SJSA1 (cell line): ENCODE measurements around the gene EVC. TPM values are rescaled to one million over a fixed set of nuclear protein-coding genes. Genes with fewer than 3 reads are reported as not detected.
"Not testable (repeated sequence)": the region's sequence is repeated elsewhere in the genome, so short reads cannot be mapped to it uniquely, and the experiment has no call there.

Experiments used
- DNase-seq, 2 experiments: peaks; one replicate each; pipeline ENCODE4 v3.0.0-alpha.2; 2015 to 2020; ENCODE audit warnings: low spot score in 2 of 2, low read depth in 1 of 2
- H3K27ac ChIP-seq: fragments of 250-450 bp; sonication (Bioruptor Pico); 2 replicates; pipeline ENCODE4 v1.5.1; 2020; ENCODE audit warnings: mild to moderate bottlenecking, moderate library complexity
- H3K27me3 ChIP-seq: fragments of 250-450 bp; sonication (Bioruptor Pico); replicated peaks from 2 replicates; pipeline ENCODE4 v1.5.1; 2020; ENCODE audit warnings: mild to moderate bottlenecking, moderate library complexity
- H3K36me3 ChIP-seq: fragments of 250-450 bp; sonication (Bioruptor Pico); 2 replicates; pipeline ENCODE4 v1.5.1; 2020; ENCODE audit warnings: mild to moderate bottlenecking
- H3K4me1 ChIP-seq: fragments of 250-450 bp; sonication (Bioruptor Pico); replicated peaks from 2 replicates; pipeline ENCODE4 v1.6.1; 2021; ENCODE audit warnings: mild to moderate bottlenecking
- H3K4me3 ChIP-seq: fragments of 250-450 bp; sonication (Bioruptor Pico); 2 replicates; pipeline ENCODE4 v1.5.1; 2020; ENCODE audit warnings: mild to moderate bottlenecking
- H3K9me3 ChIP-seq: fragments of 250-450 bp; sonication (Bioruptor Pico); replicated peaks from 2 replicates; pipeline ENCODE4 v1.5.1; 2020; ENCODE audit warnings: mild to moderate bottlenecking
- total RNA-seq: library from RNA; depleted of rRNA; stranded (reverse); fragments of >200 nt; shearing (Covaris generic); gene quantifications from 2 replicates; pipeline ENCODE4 v1.2.3, GENCODE V29; 2014

EVC gene
- total RNA-seq, 1 experiment from 2014 or later: 10.0 TPM

DNA sequence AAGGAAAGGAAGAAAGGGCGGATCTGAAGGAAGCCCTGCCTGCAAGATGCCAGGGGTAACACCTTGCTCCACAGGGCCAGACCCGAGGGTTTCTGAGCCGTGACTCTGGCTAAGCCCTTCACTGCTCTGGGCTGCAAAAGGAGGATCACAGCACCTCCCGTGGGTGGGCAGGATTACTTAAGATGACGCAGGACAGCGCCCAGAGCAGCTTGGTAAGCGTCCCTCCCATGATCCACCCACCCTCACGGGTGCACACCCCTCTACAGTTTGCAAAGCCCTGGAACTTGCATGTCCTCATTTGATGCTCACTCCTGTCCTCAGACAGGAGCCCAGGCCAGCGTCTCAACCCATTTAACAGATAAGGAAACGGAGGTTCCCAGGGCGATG lies 117.0 kb downstream of the EVC start:
- Histone ChIP-seq H3K4me3 (no peak overlapping the region), H3K36me3 (no peaks in the 10 kb centered on the region), H3K27ac (no peak overlapping the region), H3K9me3 (no peaks in the 10 kb centered on the region), H3K4me1 (no peaks in the 10 kb centered on the region; the same call in 1 of the 2 replicates), H3K27me3 (no peaks in the 10 kb centered on the region)
- no peak for DNase-seq

DNA sequence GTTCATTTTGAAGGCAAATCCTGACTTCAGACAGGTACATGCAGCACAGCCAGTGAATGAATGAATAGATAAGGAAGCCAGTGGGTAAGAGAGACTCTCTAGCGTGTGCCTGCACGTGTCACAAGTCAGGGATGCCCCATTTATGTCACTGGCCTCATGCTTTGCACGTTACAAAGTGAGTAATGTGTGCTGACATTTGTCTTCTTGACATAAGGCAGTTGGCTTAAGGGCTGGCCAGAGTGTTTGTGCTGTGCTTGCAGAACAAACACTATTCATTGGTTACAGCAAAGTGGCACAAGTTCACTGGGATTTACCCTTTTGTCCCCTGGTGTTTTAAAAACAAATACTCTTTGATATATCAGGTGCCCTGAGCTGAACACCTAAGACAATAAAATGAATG lies 125.9 kb downstream of the EVC start:
- no peak for DNase-seq
- Histone ChIP-seq H3K4me3 (no peak overlapping the region), H3K27me3 (no peaks in the 10 kb centered on the region), H3K4me1 (no peaks in the 10 kb centered on the region), H3K9me3 (no peaks in the 10 kb centered on the region), H3K36me3 (no peaks in the 10 kb centered on the region), H3K27ac (no peak overlapping the region)

DNA sequence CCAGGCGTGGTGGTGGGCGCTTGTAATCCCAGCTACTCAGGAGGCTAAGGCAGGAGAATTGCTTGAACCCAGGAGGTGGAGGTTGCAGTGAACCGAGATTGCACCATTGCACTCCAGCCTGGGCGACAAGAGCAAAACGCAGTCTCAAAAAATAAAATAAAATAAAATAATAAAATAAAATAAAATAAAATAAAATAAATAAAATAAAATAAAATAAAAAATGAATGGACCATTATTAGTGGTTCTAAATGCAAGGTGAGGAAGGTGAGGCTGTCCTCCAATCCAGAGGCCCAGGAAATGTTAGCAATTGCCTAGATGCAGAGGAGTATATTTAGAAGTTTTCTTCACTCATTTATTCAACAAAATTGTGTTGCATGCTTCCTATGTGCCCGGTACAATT lies 126.5 kb downstream of the EVC start:
- H3K4me3 ChIP-seq, H3K4me1 ChIP-seq, H3K9me3 ChIP-seq, DNase-seq, H3K36me3 ChIP-seq, H3K27me3 ChIP-seq, H3K27ac ChIP-seq: not testable (repeated sequence)

DNA sequence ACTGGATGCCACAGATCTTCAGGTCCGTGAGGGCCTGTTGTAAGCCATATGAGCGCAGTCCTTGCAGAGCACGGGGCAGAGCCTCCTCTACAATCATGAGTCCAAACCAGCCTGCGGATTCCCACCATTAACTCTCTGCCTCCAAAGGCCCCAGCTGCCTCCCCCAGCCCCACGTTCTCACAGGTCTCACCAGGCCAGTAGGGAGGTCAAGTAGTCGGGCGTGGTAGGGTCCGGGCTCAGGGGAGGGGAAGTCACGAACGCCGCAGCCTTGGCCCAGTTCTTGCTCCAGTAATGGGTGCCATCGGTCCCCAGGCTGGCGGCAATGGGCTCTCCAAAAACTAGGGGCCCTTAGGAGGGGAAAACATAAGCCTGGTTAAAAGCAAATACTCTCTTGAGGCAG lies 128.3 kb downstream of the EVC start:
- no peak overlapping the region for H3K27ac ChIP-seq
- H3K4me1 ChIP-seq: no peaks in the 10 kb centered on the region
- no peaks in the 10 kb centered on the region for H3K36me3 ChIP-seq
- no peak overlapping the region for H3K4me3 ChIP-seq
- no peaks in the 10 kb centered on the region for H3K27me3 ChIP-seq
- no peaks in the 10 kb centered on the region for H3K9me3 ChIP-seq
- DNase-seq: no peak

DNA sequence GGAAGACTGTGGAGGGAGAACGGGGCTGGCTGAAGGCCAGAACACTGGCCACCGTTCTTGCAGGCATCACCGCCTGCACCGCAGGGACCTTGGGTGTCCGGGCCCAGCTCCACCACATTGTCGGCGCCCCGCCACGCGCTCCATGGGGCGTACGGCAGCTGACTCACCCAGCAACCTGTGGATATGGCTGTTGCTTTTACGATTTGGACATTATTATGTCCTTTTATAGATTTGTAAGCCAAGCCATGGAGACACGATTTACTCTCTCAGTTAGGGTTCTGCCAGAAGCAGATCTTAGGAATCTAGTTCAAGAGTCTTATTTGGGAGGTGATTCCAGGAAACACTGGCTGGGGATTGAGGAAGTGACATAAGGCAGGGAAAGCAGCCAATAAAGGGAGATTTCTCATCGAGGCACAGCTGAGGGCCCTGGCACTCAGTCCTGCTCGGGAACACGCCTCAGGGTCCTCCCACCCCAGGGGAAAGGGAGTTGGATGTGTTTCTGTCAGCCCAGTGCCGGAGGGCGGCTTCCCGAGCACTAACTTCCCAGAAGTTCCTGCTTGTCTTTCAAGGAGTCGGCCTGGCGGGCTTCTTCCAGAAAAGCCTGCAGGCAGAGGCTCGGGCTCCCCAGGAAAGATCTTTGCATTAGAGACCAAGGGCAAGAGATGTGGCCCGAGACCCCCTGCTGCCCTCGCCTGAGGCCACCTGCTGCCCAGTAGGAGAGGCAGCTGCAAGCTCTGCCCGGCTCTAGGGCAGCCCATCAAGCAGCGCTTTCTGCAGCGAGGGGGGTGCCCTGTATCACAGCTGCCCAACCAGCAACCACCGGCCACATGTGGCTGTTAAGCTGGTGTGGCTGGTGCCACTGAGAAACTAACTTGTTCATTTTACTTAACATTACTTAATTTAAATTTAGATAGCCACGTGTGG lies 129.0 kb downstream of the EVC start:
- Histone ChIP-seq H3K27me3 (no peaks in the 10 kb centered on the region), H3K4me3 (no peak overlapping the region), H3K27ac (no peak overlapping the region)

DNA sequence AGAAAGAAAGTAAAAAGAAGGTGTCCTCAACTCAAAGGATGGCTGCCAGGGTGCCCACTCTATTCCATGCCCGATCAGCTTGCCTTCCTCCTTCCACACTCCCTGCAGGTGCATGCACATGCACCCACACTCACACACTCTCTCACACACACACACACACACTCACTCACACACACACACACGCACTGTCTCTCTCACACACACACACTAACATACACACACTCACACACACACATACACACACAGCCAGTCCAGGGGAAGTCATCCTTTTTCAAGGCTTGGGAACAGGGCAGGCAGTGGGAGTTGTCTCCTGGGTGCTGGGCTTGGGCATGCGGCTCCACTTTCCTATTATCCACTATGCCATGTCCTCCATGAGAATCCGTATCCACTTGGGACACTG lies 131.5 kb downstream of the EVC start:
- H3K9me3 ChIP-seq: no peaks in the 10 kb centered on the region
- no peaks in the 10 kb centered on the region for H3K27me3 ChIP-seq
- no peak overlapping the region for H3K27ac ChIP-seq
- H3K36me3 ChIP-seq: no peaks in the 10 kb centered on the region
- no peak overlapping the region for H3K4me3 ChIP-seq
- no peak for DNase-seq
- H3K4me1 ChIP-seq: no peaks in the 10 kb centered on the region

More for the DNA sequence above, 129.0 kb downstream of the EVC start:
- H3K4me1 ChIP-seq: no peaks in the 10 kb centered on the region
- DNase-seq: no peak
- no peaks in the 10 kb centered on the region for H3K36me3 ChIP-seq
- no peaks in the 10 kb centered on the region for H3K9me3 ChIP-seq

DNA sequence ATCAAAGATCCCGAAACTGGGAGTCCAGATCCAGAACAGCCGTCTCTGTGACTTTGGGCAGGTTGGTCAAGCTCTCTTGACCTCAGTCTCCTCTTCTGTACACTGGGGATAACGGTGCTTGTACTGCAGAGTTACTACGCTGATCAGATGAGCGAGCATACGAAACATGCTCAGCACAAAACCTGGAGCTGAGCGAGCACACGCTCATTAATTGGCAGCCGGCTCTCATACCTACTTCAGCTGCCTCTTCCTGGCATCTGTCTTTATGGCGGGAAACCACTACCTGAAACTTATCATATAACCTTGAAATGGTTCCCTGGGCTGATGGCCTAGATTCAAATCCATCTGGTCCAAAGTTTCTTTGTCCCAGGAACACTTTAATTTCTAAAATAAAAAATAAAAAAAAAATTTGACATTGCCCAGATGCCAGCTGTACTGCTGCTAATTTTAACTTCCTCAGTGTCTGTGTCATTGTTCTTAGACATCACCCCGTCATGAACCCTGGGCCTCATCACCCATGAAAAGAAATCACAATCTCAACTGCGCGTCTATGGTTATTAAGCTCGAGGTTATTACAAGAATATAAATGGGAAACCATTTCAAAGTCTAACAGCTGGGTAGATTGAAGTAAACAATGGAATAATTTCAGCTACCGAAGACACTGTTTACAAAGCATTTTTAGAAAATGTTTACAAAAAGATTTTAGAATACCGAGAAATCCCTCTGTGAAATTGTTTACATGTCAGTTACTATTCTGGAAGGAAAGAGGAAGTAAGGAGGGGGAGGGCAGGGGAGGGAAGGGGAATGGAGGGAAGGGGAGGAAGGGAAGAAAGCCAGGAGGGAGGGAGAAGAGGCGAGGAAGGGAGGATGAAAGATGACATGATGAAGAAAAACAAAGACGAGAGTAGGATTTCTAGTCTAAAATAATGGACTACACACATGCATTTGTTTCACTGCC lies 132.9 kb downstream of the EVC start:
- H3K27me3 ChIP-seq: no peaks in the 10 kb centered on the region
- no peak for DNase-seq

DNA sequence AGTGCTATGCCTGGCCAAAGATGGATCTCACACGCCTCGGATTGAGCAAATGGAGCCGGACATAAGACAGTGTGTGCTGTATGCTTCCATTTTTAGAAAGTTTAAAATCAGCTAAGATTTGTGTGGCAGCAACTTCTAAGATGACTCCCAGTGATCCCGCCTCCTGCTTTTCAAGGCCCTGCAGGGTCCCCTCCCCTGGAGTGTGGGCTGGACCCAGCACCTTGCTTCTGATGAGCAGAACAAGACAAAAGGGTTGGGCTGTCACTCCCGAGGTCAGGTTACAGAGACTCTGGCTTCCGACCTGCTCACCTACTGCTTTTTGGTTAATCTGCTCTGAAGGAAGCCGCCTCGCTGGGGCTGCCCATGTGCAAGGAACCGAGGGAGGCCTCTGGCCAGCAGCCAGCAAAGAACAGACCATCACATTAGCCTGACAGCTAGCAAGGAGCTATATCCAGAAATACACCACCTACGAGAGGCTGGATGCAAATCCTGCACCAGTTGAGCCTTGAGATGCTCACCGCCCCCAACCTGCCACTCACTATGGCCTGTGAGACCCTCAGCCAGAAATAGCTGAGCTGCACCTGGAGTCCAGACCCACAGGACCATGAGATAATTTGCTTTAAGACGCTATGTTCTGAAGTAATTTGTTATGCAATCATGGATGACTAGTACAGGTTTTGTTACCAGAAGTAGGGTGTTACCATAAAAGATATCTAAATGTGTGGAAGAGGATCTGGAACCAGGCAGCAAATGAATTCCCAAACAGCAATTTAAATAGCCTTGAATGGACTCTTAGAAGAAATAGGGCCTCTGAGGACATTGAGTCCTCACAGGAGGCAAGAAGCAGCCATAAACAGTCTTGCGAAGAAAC lies 134.3 kb downstream of the EVC start:
- Histone ChIP-seq H3K36me3 (no peaks in the 10 kb centered on the region), H3K27me3 (no peaks in the 10 kb centered on the region), H3K27ac (no peak overlapping the region), H3K4me1 (no peaks in the 10 kb centered on the region), H3K4me3 (no peak overlapping the region), H3K9me3 (no peaks in the 10 kb centered on the region)
- DNase-seq: no peak

More for the DNA sequence above, 132.9 kb downstream of the EVC start:
- Histone ChIP-seq H3K4me3 (no peak overlapping the region), H3K9me3 (no peaks in the 10 kb centered on the region), H3K4me1 (no peaks in the 10 kb centered on the region), H3K36me3 (no peaks in the 10 kb centered on the region), H3K27ac (no peak overlapping the region)

DNA sequence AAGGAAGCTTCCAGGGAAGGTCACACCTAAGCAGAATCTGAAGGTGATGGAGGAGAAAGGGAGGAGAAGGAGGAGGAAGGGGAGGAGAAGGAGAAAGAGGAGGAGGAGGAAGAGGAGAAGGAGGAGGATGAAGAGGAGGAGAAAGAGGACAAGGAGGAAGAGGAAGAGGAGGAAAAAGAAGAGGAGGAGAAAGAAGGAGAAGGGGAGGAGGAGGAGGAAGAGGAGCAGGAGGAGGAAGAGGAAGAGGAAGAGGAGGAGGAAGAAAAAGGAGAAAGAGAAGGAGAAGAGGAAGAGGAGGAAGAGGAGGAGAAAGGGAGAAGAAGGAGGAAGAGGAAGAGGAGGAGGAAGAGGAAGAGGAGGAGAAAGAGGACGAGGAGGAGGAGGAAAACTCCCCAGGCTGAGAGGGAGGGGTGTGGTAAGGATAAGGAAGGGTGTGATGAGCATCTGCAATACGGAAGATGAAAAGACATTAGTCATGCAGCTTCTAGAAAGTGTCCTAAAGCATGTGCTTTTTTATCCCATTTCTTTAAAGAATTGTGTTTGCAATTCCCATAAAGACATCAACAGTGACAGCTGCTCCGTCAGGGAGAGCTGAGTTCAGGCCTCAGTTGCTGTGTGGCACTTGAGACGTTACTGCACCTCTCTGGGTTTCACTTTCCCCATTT lies 140.8 kb downstream of the EVC start:
- H3K4me1 ChIP-seq: no peaks in the 10 kb centered on the region
- H3K27me3 ChIP-seq: no peaks in the 10 kb centered on the region
- H3K27ac ChIP-seq: no peak overlapping the region
- H3K9me3 ChIP-seq: no peaks in the 10 kb centered on the region
- no peaks in the 10 kb centered on the region for H3K36me3 ChIP-seq
- no peak for DNase-seq
- no peak overlapping the region for H3K4me3 ChIP-seq

DNA sequence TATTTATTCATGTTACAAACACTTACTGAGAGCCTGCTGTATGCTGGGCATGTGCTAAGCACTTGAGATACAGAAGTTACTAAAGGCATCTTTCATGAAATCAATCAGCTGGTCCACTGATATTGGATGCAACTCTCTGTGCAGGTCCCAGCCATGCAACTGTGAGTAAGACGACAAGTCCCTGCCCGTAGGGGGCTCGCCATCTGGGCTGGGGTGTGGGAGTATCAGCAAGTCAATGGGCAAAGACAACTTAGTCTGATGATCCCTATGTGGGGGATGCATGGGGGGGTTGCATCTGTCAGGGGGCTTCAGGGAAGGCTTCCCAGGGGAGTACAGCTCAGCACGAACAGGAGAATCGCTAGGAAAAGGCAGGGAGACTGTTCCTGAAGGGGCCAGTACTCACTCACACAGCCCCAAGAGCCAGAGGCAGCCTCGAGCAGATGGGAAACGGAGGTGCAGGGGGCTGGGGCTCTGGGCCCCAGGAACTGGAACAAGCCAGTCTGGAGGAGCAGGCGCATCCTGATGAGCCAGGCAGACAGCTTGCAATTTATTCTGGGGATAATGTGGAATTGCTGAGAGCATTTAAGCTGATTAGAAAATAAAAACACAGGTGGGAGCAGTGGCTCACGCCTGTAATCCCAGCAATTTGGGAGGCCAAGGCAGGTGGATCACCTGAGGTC lies 141.7 kb downstream of the EVC start:
- no peak for DNase-seq
- no peak overlapping the region for H3K4me3 ChIP-seq
- H3K36me3 ChIP-seq: no peaks in the 10 kb centered on the region
- H3K9me3 ChIP-seq: no peaks in the 10 kb centered on the region
- no peaks in the 10 kb centered on the region for H3K27me3 ChIP-seq
- no peaks in the 10 kb centered on the region for H3K4me1 ChIP-seq
- H3K27ac ChIP-seq: no peak overlapping the region

DNA sequence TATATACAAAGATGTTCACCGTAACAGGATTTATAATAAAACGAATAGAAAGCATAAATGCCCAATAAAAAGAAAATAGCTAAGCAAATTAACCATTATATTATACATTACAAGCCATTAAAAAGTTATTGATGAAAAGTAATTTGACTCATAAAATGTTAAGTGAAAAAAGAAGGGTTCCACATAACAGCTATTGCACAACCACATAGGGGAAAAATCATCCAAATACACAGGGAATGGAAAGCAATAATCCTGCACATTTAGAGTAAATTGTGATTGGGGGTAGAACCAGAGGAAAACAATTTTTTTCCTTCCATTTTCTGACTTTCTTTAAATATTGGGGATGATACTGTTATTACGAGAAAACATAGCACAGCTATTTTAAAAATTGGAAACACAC lies 143.9 kb downstream of the EVC start:
- no peaks in the 10 kb centered on the region for H3K4me1 ChIP-seq
- DNase-seq: no peak
- H3K27me3 ChIP-seq: no peaks in the 10 kb centered on the region
- no peak overlapping the region for H3K4me3 ChIP-seq
- no peaks in the 10 kb centered on the region for H3K9me3 ChIP-seq
- H3K27ac ChIP-seq: no peak overlapping the region
- no peaks in the 10 kb centered on the region for H3K36me3 ChIP-seq

DNA sequence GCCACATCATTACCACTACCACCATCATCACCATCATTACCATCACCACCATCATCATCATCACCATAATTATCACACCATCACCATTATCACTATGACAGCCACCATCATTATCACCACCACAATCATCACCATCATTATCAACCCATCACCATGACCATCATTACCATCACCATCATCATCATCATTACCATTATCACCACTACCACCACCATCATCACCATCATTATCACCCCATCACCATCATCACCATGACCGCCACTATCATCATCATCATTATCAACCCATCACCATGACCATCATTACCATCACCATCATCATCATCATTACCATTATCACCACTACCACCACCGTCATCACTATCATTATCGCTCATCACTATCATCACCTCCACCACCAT lies 145.4 kb downstream of the EVC start:
- not testable (repeated sequence) for H3K4me1 ChIP-seq, H3K27me3 ChIP-seq, DNase-seq, H3K27ac ChIP-seq, H3K36me3 ChIP-seq, H3K4me3 ChIP-seq, H3K9me3 ChIP-seq
